Type B pancreatic cell (in vitro differentiated cells): ENCODE data around the gene SUB1. TPM values are rescaled to one million over a fixed set of nuclear protein-coding genes. Genes with fewer than 3 reads are reported as not detected.

Source experiments
- DNase-seq: peaks from one replicate; pipeline ENCODE4 v3.0.0; 2021; ENCODE audit warnings: mixed read lengths; ENCODE audit not compliant: unreplicated experiment; ENCODE audit errors: extremely low spot score
- H3K27ac Mint-ChIP-seq: 2 replicates; pipeline ENCODE4 v1.8.0; 2021; ENCODE audit warnings: mild to moderate bottlenecking, mixed read lengths
- H3K27me3 Mint-ChIP-seq: 2 replicates; pipeline ENCODE4 v1.8.0; 2021; ENCODE audit warnings: mixed read lengths
- H3K36me3 Mint-ChIP-seq: 2 replicates; pipeline ENCODE4 v1.8.0; 2021; ENCODE audit warnings: mixed read lengths
- H3K4me1 Mint-ChIP-seq: one replicate; pipeline ENCODE4 v1.8.0; 2021; ENCODE audit warnings: mixed read lengths; ENCODE audit not compliant: unreplicated experiment
- H3K4me3 Mint-ChIP-seq: 2 replicates; pipeline ENCODE4 v1.8.0; 2021; ENCODE audit warnings: mild to moderate bottlenecking, mixed read lengths
- H3K9me3 Mint-ChIP-seq: 2 replicates; pipeline ENCODE4 v1.8.0; 2021; ENCODE audit warnings: mixed read lengths
- CTCF ChIP-seq: fragments of 200-600 bp; sonication (generic); conservative IDR thresholded peaks from 2 replicates; pipeline ENCODE4 v1.5.0; 2021; ENCODE audit warnings: antibody characterized with exemption, mild to moderate bottlenecking
- total RNA-seq: library from RNA; stranded (reverse); gene quantifications from 2 replicates; pipeline ENCODE4 v1.2.1, GENCODE V29; 2021; ENCODE audit warnings: low replicate concordance

SUB1 gene
- total RNA-seq, 1 donor from 2014 or later = 208 TPM

GRCh38 chr5:32541241-32541640 is 44.1 kb upstream of the SUB1 start:
- H3K27ac Mint-ChIP-seq = no peak overlapping the region
- H3K4me3 Mint-ChIP-seq = no peak overlapping the region
- no peak for TF ChIP-seq CTCF
- no peaks in the 10 kb centered on the region for H3K36me3 Mint-ChIP-seq
- H3K9me3 Mint-ChIP-seq = no peaks in the 10 kb centered on the region
- DNase-seq = no peak
- peaks cover 8% of the 10 kb centered on the region for H3K4me1 Mint-ChIP-seq
- H3K27me3 Mint-ChIP-seq = no peaks in the 10 kb centered on the region

GRCh38 chr5:32542216-32543059 is 42.9 kb upstream of the SUB1 start:
- Mint-ChIP-seq H3K27me3 (no peaks in the 10 kb centered on the region), H3K36me3 (no peaks in the 10 kb centered on the region), H3K4me1 (peaks cover 4% of the 10 kb centered on the region), H3K9me3 (peaks cover 5% of the 10 kb centered on the region), H3K4me3 (no peak overlapping the region), H3K27ac (no peak overlapping the region)
- no peak for TF ChIP-seq CTCF
- no peak for DNase-seq

- H3K9me3 Mint-ChIP-seq = peaks cover 8% of the 10 kb centered on the region
- no peak for DNase-seq
- peaks cover 4% of the 10 kb centered on the region for H3K4me1 Mint-ChIP-seq
- H3K27ac Mint-ChIP-seq = no peak overlapping the region
- TF ChIP-seq CTCF = no peak
- no peak overlapping the region for H3K4me3 Mint-ChIP-seq
- no peaks in the 10 kb centered on the region for H3K27me3 Mint-ChIP-seq
- no peaks in the 10 kb centered on the region for H3K36me3 Mint-ChIP-seq
Measured at GRCh38 chr5:32543291-32543690, 42.1 kb upstream of the SUB1 start.

- no peaks in the 10 kb centered on the region for H3K4me1 Mint-ChIP-seq
- no peak for TF ChIP-seq CTCF
- no peak overlapping the region for H3K4me3 Mint-ChIP-seq
- no peaks in the 10 kb centered on the region for H3K27me3 Mint-ChIP-seq
- H3K36me3 Mint-ChIP-seq = no peaks in the 10 kb centered on the region
- H3K27ac Mint-ChIP-seq = no peak overlapping the region
- H3K9me3 Mint-ChIP-seq = peaks cover 8% of the 10 kb centered on the region
- DNase-seq = no peak
Measured at GRCh38 chr5:32545102-32545800, 40.1 kb upstream of the SUB1 start.

GRCh38 chr5:32551194-32551593 is 34.2 kb upstream of the SUB1 start:
- H3K9me3 Mint-ChIP-seq = peaks cover 12% of the 10 kb centered on the region
- no peaks in the 10 kb centered on the region for H3K4me1 Mint-ChIP-seq
- no peak overlapping the region for H3K4me3 Mint-ChIP-seq
- no peak for TF ChIP-seq CTCF
- no peaks in the 10 kb centered on the region for H3K36me3 Mint-ChIP-seq
- H3K27me3 Mint-ChIP-seq = no peaks in the 10 kb centered on the region
- DNase-seq = no peak
- H3K27ac Mint-ChIP-seq = no peak overlapping the region
